HAP-1 (cell line): ENCODE results near the gene PDXDC1.
A peak's percentile ranks its signal among the peaks of the same experiment; 100 is the strongest.
"Not testable (repeated sequence)": the region's sequence is repeated elsewhere in the genome, so short reads cannot be mapped to it uniquely, and the experiment has no call there.

Experiments used
- DNase-seq, 2 experiments: peaks; one replicate each; pipeline ENCODE4 v3.0.0-alpha.2; 2016 to 2020; ENCODE audit warnings: low spot score in 2 of 2
- H3K27me3 ChIP-seq: fragments of 250-450 bp; sonication (Bioruptor Pico); 2 replicates; pipeline ENCODE4 v1.5.1; 2020; ENCODE audit warnings: low read depth, mild to moderate bottlenecking, moderate library complexity
- H3K36me3 ChIP-seq: fragments of 250-450 bp; sonication (Bioruptor Pico); replicated peaks from 2 replicates; pipeline ENCODE4 v1.5.1; 2020; ENCODE audit warnings: mild to moderate bottlenecking
- H3K4me1 ChIP-seq: fragments of 250-450 bp; sonication (Bioruptor Pico); 2 replicates; pipeline ENCODE4 v1.5.1; 2020; ENCODE audit warnings: mild to moderate bottlenecking
- H3K4me3 ChIP-seq: fragments of 250-450 bp; sonication (Bioruptor Pico); 2 replicates; pipeline ENCODE4 v1.5.1; 2020; ENCODE audit warnings: mild to moderate bottlenecking, moderate library complexity
- H3K9me3 ChIP-seq: fragments of 250-450 bp; sonication (Bioruptor Pico); 2 replicates; pipeline ENCODE4 v1.5.1; 2020; ENCODE audit warnings: mild to moderate bottlenecking, moderate library complexity
- in situ Hi-C: fragments of 300-500 bp; cut with MboI; formaldehyde crosslinking; loops from 3 replicates; pipeline ENCODE4 v1.14.3; 2020; ENCODE audit warnings: low sequenced_read_pairs, inconsistent platforms, mixed read lengths

The PDXDC1 gene

DNA sequence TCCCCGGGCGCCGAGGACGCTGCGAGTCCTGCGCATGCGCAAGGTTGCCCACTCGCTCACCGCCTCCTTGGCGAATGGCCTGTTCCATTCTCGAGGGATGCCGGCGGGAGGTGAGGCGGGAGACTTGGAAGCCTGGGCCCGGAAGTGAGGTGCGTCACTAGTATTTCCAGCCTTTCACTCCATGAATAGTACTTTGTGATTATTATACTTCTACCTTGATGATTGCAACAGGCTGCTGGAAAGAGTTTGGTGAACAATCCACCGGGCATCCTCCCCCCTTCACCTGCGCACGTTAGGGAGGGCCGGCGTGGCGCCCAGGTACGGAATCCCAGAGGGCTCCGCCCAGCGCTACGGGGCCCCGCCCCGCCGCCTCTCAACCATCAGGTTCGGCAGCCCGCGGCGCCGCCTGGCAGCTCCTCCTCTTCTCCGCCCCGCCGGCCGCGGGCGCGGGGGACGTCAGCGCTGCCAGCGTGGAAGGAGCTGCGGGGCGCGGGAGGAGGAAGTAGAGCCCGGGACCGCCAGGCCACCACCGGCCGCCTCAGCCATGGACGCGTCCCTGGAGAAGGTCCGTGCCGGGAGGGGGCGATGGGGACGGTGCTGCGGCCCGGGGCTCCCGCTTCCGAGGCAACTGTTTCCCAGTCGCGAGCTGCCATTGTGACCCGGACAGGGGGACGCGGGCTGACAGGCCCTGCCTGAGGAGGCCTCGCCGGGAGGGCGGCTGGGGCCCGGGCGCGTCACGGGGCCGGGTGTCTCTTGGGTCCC is at the start of gene PDXDC1:
PDXDC1 (plus strand) TSS at position 371 of the 762 bp plus-strand sequence; CDS start at position 545, 174 bp downstream.
- H3K27me3 ChIP-seq, H3K9me3 ChIP-seq, H3K36me3 ChIP-seq, H3K4me1 ChIP-seq, in situ Hi-C loops: not testable (repeated sequence)
- peak; percentile 55 to 93 for DNase-seq
- peak within 1 kb of the TSS; percentile 79 for H3K4me3 ChIP-seq

- in situ Hi-C loops, H3K27me3 ChIP-seq, H3K36me3 ChIP-seq, H3K4me1 ChIP-seq, H3K4me3 ChIP-seq, H3K9me3 ChIP-seq: not testable (repeated sequence)
- peak in 1 of 2 experiments; percentile 13 for DNase-seq
These were observed 46.6 kb upstream of the PDXDC1 start for GRCh38 chr16:14928064-14928714.

- H3K9me3 ChIP-seq, H3K36me3 ChIP-seq, H3K4me1 ChIP-seq, H3K4me3 ChIP-seq, H3K27me3 ChIP-seq, in situ Hi-C loops, DNase-seq: not testable (repeated sequence)
These were observed 45.6 kb upstream of the PDXDC1 start for GRCh38 chr16:14929176-14929575.

GRCh38 chr16:14930246-14930645 is 44.6 kb upstream of the PDXDC1 start:
- H3K36me3 ChIP-seq, DNase-seq, H3K27me3 ChIP-seq, in situ Hi-C loops, H3K4me1 ChIP-seq, H3K9me3 ChIP-seq, H3K4me3 ChIP-seq: not testable (repeated sequence)

DNA sequence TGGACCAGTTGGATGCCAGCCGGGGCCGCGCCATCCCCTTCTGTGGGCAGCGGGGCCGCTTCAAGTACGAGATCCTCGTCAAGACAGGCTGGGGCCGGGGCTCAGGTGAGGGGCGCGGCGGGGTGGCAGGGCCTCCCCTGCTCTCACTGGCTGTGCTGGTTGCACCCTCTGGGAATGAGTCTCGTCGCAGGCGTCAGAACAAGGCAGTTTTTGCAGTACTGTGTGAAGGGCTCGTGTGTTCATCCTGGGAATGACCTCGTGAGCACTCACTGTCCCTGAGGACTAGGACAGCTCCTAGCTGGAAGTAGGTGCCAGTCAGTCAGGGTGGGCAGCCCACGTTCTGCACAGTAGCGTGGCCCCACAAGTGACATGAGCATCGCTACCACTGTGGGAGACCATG is 43.9 kb upstream of the PDXDC1 start:
- DNase-seq, H3K27me3 ChIP-seq, H3K4me3 ChIP-seq, in situ Hi-C loops, H3K36me3 ChIP-seq, H3K9me3 ChIP-seq, H3K4me1 ChIP-seq: not testable (repeated sequence)

DNA sequence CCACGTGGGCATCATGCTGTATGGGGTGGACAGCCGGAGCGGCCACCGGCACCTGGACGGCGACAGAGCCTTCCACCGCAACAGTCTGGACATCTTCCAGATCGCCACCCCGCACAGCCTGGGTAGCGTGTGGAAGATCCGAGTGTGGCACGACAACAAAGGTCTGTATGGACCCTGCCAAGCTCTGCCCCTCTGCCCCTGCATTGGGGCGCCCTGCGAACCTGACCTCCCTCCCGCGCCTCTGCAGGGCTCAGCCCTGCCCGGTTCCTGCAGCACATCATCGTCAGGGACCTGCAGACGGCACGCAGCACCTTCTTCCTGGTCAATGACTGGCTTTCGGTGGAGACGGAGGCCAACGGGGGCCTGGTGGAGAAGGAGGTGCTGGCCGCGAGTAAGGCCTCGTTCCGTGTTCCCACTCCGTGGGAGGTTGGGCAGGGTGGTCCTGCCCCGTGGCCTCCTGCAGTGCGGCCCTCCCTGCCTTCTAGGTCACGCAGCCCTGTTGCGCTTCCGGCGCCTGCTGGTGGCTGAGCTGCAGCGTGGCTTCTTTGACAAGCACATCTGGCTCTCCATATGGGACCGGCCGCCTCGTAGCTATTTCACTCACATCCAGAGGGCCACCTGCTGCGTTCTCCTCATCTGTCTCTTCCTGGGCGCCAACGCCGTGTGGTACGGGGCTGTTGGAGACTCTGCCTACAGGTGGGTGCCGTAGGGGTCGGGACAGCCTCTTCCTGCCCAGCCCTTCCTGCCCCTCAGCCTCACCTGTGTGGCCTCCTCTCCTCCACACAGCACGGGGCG is 42.0 kb upstream of the PDXDC1 start:
- DNase-seq, H3K4me1 ChIP-seq, H3K36me3 ChIP-seq, H3K4me3 ChIP-seq, in situ Hi-C loops, H3K27me3 ChIP-seq, H3K9me3 ChIP-seq: not testable (repeated sequence)

DNA sequence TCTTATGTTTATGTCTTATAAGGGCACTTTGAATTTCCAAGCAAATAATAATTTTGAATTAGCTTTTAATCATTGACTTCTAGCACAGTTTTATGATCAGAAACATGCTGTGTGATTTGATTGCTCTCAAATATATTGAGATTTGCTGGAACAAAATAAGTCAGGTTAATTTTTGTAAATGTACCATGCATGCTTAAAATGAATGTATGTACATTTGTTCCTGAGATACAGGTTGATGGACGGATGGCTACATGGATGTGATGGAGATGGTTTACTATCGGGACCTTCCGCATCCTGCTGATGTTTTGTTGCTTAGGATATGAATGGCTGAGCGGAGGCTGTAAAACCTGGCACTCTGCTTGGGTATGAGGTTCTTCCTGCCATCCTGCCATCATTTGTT is 37.7 kb upstream of the PDXDC1 start, which contains the start of gene NPIPA1:
NPIPA1 (plus strand) TSS at position 301 of the 400 bp plus-strand sequence; CDS start at position 301, 0 bp downstream.
- DNase-seq, H3K4me3 ChIP-seq, in situ Hi-C loops, H3K27me3 ChIP-seq, H3K4me1 ChIP-seq, H3K9me3 ChIP-seq, H3K36me3 ChIP-seq: not testable (repeated sequence)

GRCh38 chr16:14937994-14938393 is 36.8 kb upstream of the PDXDC1 start:
- H3K27me3 ChIP-seq, H3K4me1 ChIP-seq, H3K9me3 ChIP-seq, H3K4me3 ChIP-seq, DNase-seq, H3K36me3 ChIP-seq, in situ Hi-C loops: not testable (repeated sequence)

- H3K4me3 ChIP-seq, H3K4me1 ChIP-seq, H3K9me3 ChIP-seq, in situ Hi-C loops, H3K27me3 ChIP-seq, H3K36me3 ChIP-seq, DNase-seq: not testable (repeated sequence)
These were observed 32.1 kb upstream of the PDXDC1 start for GRCh38 chr16:14942686-14943085.

DNA sequence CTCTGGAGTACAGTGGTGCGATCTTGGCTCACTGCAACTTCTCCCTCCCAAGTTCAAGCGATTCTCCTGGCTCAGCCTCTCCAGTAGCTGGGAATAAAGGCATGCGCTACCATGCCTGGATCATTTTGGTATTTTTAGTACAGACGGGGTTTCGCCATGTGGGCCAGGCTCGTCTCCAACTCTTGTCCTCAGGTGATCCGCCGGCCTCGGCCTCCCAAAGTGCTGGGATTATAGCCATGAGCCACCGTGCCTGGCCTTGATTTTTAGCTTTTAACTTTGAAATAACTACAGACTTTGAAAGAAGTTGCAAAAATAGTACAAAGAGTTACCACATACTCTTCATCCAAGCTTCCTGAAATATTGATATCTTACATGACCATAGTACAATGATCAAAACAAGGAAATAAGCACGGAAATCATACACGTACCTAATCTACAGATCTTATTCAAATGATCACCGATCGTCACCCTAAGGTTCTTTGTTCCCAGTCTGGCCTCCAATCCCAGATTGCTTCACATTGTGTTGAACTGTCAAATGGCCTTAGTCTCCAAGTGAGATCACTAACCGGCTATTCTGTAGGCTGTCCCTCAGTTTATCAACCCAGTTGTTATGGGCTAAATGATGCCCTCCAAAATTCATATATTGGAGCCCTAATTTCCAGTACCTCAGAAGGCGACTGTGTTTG is 19.1 kb upstream of the PDXDC1 start:
- Histone ChIP-seq H3K9me3 (no peaks in the 10 kb centered on the region), H3K4me3 (no peak overlapping the region), H3K4me1 (no peaks in the 10 kb centered on the region), H3K36me3 (no peaks in the 10 kb centered on the region), H3K27me3 (no peaks in the 10 kb centered on the region)
- no peak for DNase-seq
- in situ Hi-C loops, result no loop called here

GRCh38 chr16:14957576-14958322 is 17.1 kb upstream of the PDXDC1 start:
- Histone ChIP-seq H3K27me3 (no peaks in the 10 kb centered on the region), H3K4me1 (no peaks in the 10 kb centered on the region), H3K9me3 (no peaks in the 10 kb centered on the region), H3K36me3 (no peaks in the 10 kb centered on the region), H3K4me3 (no peak overlapping the region)
- in situ Hi-C loops, result no loop called here
- DNase-seq, result no peak

- in situ Hi-C loops, result no loop called here
- H3K4me3 ChIP-seq, result no peak overlapping the region
- no peaks in the 10 kb centered on the region for H3K4me1 ChIP-seq
These were observed 16.6 kb upstream of the PDXDC1 start for GRCh38 chr16:14958323-14958600.

DNA sequence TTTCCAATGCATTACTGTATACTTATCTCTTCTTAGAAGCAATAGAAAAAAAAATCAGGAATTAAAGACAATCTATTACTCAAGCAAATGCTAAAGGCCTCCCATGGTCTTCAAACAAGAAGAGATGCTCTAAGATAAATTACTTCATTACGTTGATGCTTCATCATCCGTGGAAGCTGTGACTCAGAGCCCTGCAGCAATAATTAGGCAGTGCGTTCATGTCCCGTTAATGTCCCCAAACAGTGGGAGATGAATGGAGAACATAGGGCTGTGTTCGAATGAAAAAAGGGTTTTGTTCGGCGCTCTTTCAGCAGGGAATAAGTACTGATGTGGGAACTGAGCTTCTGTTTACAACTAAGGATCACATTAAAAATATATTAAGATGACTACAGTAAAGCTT is 15.9 kb upstream of the PDXDC1 start:
- no peaks in the 10 kb centered on the region for H3K36me3 ChIP-seq
- H3K4me3 ChIP-seq, result no peak overlapping the region
- in situ Hi-C loops, result no loop called here
- no peaks in the 10 kb centered on the region for H3K4me1 ChIP-seq
- DNase-seq, result peak in 1 of 2 experiments; percentile 23
- no peaks in the 10 kb centered on the region for H3K9me3 ChIP-seq
- no peaks in the 10 kb centered on the region for H3K27me3 ChIP-seq

More at GRCh38 chr16:14958323-14958600, 16.6 kb upstream of the PDXDC1 start:
- Histone ChIP-seq H3K9me3 (no peaks in the 10 kb centered on the region), H3K27me3 (no peaks in the 10 kb centered on the region), H3K36me3 (no peaks in the 10 kb centered on the region)
- no peak for DNase-seq
